Measurements from ENCODE around the gene AHCYL1.

DNA sequence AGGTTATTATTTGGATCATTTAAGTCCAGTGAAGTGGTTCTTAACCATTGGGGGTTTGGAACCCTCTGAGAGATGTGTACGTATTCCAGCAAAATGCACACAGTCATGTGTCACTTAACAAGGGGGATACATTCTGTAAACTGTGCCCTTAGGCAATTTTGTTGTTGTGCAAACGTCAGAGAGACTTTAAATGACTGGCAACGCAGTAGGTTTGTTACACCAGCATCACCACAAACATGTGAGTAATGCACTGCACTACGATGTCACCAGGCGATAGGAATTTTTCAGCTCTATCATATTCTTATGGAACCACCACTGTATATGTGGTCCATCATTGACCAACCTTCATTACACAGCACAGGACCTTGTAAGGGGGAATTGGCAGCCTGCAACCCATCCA lies 11.9 kb downstream of the AHCYL1 start:
- TF ChIP-seq, protein P1, sequence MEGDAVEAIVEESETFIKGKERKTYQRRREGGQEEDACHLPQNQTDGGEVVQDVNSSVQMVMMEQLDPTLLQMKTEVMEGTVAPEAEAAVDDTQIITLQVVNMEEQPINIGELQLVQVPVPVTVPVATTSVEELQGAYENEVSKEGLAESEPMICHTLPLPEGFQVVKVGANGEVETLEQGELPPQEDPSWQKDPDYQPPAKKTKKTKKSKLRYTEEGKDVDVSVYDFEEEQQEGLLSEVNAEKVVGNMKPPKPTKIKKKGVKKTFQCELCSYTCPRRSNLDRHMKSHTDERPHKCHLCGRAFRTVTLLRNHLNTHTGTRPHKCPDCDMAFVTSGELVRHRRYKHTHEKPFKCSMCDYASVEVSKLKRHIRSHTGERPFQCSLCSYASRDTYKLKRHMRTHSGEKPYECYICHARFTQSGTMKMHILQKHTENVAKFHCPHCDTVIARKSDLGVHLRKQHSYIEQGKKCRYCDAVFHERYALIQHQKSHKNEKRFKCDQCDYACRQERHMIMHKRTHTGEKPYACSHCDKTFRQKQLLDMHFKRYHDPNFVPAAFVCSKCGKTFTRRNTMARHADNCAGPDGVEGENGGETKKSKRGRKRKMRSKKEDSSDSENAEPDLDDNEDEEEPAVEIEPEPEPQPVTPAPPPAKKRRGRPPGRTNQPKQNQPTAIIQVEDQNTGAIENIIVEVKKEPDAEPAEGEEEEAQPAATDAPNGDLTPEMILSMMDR (IDR thresholded peaks at IDR 0.05; ENCODE audit: insufficient read depth, low read depth, low read length): no peak
- no peak for TF ChIP-seq EZH2 (IDR thresholded peaks at IDR 0.05; ENCODE audit: insufficient read depth, low read length)

All from astrocyte (in vitro differentiated cells and primary cell).